NOMO-1 (cell line): ENCODE data around the gene RRP12.

Source experiments
- DNase-seq, 2 experiments: peaks; one replicate each; lab custom pipeline; 2025; ENCODE audit not compliant: unreplicated experiment in 2 of 2; lab: John Stamatoyannopoulos, UW

RRP12 gene, protein sequence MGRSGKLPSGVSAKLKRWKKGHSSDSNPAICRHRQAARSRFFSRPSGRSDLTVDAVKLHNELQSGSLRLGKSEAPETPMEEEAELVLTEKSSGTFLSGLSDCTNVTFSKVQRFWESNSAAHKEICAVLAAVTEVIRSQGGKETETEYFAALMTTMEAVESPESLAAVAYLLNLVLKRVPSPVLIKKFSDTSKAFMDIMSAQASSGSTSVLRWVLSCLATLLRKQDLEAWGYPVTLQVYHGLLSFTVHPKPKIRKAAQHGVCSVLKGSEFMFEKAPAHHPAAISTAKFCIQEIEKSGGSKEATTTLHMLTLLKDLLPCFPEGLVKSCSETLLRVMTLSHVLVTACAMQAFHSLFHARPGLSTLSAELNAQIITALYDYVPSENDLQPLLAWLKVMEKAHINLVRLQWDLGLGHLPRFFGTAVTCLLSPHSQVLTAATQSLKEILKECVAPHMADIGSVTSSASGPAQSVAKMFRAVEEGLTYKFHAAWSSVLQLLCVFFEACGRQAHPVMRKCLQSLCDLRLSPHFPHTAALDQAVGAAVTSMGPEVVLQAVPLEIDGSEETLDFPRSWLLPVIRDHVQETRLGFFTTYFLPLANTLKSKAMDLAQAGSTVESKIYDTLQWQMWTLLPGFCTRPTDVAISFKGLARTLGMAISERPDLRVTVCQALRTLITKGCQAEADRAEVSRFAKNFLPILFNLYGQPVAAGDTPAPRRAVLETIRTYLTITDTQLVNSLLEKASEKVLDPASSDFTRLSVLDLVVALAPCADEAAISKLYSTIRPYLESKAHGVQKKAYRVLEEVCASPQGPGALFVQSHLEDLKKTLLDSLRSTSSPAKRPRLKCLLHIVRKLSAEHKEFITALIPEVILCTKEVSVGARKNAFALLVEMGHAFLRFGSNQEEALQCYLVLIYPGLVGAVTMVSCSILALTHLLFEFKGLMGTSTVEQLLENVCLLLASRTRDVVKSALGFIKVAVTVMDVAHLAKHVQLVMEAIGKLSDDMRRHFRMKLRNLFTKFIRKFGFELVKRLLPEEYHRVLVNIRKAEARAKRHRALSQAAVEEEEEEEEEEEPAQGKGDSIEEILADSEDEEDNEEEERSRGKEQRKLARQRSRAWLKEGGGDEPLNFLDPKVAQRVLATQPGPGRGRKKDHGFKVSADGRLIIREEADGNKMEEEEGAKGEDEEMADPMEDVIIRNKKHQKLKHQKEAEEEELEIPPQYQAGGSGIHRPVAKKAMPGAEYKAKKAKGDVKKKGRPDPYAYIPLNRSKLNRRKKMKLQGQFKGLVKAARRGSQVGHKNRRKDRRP (N-terminal part only)

DNA sequence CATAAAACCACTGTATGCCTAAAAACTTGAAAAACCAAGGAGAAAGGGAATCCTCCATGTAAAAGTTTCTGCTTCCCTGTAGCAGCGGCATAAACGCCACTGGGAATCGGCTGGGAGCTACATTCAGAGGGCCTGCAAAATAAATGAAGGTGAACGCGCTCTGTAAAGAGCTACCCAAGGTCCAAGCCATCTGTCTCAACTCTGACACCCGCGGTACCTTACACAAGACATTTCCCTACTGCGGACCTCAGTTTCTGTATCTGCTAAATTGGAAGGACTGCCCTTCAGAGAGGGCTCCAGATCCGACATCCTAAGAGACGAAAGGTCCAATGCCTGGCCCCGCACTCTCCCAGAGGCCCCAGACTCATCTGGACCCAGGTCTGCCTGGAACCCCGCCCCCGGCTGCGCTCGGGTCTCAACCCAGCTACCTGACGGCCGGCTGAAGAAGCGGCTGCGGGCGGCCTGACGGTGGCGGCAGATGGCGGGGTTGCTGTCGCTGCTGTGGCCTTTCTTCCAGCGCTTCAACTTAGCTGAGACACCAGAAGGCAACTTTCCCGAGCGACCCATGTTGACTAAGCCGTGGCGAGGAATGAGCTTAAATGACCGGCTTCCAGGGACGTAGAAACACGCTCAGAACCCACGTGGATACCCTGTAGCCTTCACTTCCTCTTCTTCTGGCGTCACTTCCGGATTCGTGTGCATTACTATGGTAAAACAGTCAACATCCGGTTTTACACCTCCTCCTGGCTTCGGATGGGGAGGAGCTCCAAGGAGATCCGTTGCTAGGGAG, at the start of gene RRP12:
Gene RRP12 (minus strand): TSS at position 676 of the 790 bp plus-strand sequence. CDS start 109 bp downstream, at position 567.
- peak; percentile 84 to 98 for DNase-seq

DNA sequence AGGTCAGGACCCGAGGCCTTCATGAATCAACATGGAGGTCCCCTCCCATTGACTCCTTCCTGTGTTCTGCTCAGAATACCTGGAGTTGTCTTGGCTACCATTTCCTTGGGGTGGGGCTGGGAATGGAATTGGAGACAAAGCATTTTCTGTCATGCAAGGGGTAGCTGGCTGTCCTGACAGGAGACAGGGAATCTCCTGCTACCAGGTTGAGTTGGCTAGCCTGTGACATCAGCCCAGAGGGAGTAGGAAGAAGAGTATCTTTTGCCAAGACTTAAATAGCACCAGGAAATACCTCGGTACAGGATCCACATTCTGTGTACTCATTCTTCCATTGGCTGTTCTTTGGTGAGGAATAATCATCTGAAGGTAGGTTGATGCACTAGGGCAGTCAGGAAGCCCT, 49.7 kb upstream of the RRP12 start:
- DNase-seq = no peak

DNA sequence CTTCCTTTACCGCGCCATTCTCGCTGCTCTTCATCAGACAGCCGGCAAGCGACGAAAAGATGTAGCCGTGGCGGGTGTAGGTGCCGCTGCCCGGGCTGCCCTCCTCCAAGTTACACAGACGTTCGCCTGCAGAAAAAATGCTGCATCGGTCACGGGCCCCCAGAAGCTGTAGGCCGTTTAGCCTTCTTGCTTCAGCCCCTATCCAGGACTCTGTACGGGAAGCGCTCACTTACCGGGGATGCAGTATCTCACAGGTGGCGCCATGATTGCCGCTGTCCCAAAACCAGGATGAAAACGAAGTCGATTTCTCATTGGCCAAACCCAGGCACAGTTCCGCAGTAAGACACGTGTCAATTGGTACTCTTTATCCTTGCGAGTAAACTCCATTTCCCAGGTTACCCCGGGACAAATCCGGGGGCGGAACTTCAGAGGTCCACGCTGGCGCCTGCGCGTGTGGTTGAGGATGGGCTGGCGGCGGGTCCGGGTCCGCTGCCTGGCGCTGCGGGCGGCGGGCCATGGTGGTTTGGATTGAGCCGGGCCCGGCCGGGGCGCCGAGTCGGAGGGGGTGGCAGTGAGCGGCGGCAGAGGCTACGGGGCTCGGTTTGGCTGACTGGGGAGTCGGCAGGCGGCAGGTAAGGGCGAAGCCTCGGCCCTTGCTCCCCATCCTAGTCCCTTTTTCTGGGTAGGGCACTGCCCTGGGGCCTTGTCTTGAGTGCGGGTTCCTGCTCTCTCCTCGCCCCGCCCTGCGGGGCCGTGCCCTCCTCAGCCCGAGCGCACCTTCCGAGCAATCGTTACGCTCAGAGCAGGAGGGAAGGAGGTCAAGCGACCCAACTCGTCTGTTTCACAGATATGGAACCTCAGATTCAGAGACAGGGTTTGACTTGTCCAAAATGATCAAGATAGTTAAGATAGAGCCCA, 44.8 kb upstream of the RRP12 start, which contains the start of the genes EXOSC1 and ZDHHC16:
Gene EXOSC1 (minus strand): TSS at position 285 of the 918 bp plus-strand sequence. CDS start 21 bp downstream, at position 264.
Gene ZDHHC16 (plus strand): TSS at position 454 of the 918 bp plus-strand sequence. CDS start 5,501 bp downstream, outside the sequence.
- DNase-seq = peak; percentile 96

DNA sequence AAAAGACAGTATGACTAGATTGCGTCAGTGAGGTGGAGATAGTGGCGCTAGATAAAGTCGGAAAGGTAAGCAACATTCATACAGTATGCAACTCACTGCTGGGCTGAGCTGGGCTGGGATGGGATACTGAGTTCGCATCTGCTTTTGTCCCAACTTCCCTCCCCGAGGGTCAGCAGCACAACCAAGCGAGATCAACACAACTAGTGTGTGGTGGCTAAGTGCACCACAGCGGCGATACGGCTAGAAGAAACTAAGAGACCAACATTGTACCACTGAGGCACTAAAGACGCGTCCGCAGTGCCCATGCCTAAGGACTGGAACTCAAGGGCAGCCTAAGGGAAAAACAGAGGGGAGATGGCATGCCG, 44.2 kb upstream of the RRP12 start:
- DNase-seq = no peak

DNA sequence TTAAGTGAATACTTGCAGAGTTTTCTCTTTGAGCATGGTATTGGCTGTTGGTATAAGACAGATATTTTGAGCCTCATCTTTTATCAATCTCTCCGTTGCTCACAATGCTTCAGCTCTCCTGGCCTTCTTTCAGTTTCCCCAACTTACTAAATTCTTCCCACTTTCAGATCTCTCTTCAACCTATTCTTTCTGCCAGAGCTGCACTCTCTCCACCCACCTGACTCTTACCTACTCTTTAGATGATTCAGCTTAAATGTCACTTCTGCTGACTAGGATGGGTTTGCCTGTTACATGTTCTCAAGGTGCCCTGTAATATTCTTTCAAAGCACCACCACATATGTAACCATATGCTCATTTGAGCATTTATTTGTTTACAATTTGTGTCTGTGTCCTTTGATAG, 43.1 kb upstream of the RRP12 start:
- DNase-seq = no peak

DNA sequence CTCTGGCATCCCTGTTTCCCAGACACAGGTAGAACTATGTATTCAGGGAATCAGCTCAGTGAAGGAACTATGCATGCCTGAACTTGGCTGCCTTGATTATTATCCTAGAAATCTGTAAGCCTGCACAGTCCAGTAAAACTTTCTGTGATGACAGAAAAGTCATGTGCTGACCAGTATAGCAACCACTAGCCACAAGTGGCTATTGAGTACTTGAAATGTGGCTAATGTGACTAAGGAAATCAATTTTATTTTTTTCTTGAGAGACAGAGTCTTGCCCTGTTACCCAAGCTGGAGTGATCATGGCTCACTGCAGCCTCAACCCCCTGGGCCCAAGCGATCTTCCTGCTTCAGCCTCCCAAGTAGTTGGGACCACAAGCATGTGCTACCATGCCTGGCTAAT, 41.1 kb upstream of the RRP12 start:
- no peak for DNase-seq

DNA sequence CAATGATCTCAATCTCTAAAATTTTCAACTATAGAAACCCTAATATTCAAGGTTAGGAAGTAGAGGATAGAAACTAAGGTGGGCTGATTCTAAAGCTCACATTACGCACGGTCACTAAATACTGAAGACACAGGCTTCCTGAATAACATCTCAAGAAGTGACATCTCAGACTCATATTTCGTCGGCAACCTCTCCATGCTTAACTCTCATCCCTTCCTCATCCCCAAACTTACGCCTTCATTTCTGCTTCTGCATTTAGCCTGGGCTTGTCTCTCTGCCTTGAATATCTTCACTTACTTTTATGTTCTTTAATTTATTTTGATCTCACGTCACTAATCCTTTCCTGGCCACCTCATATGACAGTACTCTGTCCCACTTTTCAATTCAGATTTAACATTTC, 34.1 kb upstream of the RRP12 start:
- DNase-seq = no peak

DNA sequence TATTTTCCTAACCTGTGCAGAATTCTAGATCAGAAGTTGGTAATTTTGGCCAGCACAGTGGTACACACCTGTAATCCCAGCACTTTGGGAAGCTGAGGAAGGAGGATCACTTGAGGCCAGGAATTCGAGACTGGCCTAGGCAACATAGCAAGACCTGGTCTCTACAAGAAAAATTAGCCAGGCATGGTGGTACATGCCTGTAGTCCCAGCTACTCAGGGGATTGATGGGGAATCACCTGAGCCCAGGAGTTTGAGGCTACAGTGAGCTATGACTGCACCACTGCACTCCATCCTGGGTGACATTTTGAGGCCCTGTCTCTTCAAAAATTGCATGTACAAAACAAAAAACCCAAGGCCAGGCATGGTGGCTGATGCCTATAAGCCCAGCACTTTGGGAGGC, 33.4 kb upstream of the RRP12 start:
- DNase-seq = no peak

DNA sequence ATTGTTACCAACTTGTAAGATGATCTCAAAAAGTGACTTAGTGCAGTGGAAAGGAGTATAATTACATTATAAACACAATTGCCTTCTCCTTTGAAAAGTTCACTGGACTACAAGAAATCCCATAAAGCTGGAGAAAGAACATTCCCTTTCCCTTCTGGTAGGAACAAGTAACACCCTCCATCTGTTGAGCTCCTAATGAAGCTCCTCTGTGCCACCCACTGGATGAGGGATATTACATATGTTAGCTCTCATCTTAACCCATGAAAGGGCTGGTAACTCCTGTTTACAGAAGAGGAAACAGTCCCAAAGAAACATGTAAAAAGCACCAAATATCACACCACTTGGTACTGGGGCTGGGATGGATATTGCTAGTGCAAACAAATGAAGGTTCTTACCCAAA, 32.9 kb upstream of the RRP12 start:
- DNase-seq = no peak

DNA sequence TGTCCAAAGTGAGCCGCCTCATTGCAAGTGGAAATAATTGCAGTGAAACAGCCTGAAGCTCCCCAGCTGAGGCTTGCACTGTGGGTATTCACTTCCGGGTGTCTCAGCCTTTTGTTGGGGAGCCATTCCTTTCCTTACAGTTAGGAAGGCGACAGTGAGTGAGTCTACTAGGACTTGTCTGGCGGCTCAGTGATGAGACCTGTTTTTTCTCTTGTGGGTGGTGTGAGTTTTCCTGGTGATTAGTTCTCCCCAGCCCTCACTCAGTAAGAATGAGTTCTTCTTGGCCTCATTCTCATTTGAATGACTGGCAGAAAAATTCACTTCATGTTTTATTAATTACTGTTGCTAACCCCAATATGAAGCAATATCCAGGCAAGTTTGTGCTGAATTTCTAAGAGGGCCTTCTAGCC, 27.4 kb upstream of the RRP12 start:
- peak; percentile 31 to 69 for DNase-seq

DNA sequence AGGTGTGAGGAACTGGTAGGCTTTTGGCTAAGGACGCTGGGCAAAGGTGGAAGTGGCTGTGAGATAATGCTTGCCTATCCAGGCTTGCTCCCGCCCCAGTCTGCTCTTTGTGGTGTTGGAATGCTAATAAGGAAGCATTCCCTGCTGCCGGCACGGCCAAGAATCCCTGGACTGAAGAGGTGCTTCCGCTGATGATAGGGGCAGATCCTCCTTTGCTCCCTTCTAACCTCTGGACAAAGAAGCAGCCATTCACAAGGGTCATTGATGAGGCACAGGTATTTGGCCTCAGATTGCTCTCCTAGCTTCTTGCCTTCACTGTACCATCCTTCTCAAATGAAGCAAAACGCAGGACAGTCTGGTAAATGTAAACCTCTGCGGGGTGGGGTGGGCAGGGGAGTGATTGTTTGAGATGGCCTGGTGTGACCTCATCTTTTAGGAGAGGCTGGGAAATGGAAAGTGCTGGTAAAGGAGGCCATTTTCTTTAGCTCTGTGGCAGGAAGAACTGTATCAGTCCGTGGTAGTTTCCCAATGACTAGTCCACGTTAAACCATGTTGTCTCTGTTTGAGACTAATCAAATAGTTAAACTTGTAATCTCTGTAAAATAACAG, 26.5 kb upstream of the RRP12 start:
- peak in 1 of 2 experiments; percentile 23 for DNase-seq

DNA sequence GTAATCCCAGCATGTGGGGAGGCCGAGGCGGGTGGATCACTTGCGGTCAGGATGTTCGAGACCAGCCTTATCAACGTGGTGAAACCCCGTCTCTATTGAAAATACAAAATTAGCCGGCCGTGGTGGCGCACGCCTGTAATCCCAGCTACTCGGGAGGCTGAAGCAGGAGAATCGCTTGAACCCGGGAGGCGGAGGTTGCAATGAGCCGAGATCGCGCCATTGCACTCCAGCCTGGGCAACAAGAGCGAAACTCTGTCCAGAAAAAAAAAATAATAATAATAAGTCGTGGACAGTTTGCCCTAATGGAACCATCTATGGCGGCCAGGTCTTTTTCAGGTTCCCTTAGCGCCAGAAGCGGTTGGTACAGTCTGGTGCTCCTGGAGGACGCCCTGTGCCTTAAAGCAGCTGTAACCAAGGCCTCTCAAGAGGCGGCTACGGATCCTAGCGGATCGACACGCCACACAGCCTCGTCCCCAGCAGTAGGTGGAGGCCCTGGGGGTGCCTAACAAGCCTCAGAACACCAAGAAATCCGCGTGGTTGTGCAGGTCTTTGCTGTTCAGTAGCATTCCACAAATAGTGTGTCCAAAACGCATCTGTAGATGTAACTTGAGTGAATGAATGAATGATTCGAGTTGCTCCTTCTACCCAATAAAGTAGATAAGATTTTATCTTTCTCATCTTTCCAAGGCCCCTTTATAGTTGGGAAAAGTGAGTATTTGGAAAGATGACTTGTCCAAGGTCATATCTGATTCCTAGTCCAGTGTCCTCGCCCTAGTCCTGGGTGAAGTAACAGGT, 25.8 kb upstream of the RRP12 start:
- DNase-seq = no peak

DNA sequence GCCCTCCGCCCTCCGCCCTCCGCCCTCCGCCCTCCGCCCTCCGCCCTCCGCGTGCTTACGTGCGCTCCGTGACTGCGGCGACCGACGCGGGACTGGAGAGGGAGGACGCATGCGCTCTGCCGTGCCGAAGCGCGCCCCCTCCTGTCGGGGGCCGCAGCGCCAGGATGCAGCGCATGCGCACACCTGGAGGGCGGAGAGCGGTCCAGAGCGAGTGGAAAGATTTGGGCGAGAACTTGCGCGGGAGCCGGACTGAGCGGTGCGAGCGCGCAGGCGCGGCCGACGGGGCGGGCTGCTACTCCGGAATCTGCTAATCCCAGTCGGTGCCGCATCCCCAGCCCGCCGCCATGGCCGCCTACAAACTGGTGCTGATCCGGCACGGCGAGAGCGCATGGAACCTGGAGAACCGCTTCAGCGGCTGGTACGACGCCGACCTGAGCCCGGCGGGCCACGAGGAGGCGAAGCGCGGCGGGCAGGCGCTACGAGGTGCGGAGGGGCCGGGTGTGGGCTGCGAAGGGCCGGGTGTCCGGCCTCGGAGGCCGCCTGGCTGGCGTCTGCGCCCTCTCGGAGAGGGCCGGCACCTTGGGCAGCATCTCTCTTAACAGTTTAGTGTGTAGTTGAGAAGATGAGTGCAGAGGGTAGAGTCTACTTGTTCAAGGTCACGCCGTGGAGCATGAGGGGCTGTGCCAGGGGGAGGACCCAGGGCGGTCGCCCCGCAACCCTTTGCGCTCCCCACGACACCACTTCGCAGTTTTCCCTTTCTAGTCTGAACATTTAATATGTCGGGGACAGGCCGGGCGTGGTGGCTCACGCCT, 25.0 kb upstream of the RRP12 start, which contains the start of gene PGAM1:
Gene PGAM1 (plus strand): TSS at position 228 of the 812 bp plus-strand sequence. CDS start 117 bp downstream, at position 345.
- DNase-seq = peak; percentile 95 to 97

DNA sequence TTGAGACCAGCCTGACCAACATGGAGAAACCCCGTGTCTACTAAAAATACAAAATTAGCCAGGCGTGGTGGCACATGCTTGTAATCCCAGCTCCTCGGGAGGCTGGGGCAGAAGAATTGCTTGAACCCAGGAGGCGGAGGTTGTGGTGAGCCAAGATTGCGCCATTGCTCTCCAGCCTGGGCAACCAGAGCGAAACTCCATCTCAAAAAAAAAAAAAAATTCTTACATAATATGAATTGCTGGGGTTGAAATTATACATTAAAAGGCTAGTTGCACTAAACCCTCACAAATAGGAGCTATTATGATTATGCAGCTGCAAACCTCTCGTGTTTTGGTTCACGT, 22.6 kb upstream of the RRP12 start:
- DNase-seq = peak in 1 of 2 experiments; percentile 24

DNA sequence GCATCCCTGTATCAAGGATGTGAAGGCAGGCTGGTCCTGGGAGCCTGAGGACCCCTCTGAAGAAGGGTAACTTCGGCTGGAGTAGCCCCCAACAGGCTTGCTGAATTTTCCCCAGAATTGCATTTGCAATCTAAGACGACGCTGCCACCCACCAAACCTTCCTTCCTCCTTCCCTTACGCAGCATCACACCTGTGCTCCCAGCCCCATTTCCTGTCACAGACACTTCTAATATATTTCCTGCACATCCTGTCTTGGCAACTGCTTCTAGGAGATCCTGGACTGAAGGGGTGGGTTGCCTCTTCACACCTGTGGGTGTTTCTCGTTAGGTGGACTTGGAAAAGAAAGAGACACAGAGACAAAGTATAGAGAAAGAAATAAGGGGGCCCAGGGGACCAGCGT, 15.4 kb upstream of the RRP12 start:
- no peak for DNase-seq

DNA sequence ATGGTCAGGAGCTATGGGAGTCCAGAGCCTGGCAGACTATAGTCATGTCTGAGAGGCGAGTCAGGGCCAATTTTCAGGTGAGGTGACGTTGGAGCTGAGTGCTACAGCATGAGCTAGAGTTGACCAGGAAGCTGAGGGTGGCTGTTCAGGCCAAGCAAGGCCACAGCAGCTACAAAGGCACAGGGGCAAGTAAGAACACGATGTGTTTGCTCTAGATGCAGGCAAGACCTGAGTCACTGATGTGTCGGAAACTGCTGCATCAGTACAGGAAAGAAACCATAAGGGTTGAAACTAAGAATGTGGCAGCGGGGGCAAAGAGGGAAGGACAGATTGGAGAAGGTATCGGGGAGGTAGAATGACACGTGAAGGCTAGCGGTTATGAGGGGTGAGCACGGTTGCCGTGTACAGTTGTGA, 11.8 kb upstream of the RRP12 start:
- peak; percentile 37 to 56 for DNase-seq

DNA sequence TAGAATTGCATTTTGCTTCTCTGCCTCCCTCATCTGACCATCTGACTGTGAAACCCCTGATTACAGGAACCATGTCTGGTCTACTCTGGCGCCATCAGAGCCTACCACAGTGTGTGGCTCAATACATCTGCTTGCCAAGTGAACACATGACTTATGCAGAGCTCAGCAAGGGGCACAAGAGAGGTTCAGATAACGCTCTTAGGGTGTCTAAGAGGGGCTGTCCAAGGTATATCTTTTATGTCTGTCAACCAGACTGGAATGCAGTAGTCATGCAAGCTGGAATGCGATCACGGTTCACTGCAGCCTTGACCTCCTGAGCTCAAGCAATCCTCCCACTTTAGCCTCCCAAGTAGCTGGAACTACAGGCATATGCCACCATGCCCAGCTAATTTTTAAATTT, 10.3 kb upstream of the RRP12 start:
- peak in 1 of 2 experiments; percentile 30 for DNase-seq
